ENCODE data around the gene VWA5B1. TPM values are rescaled to one million over a fixed set of nuclear protein-coding genes. Genes with fewer than 3 reads are reported as not detected.
"Not testable (repeated sequence)": the region's sequence is repeated elsewhere in the genome, so short reads cannot be mapped to it uniquely, and the experiment has no call there.

Gene VWA5B1
- total RNA-seq, 1 donor from 2014 or later, result not detected

DNA sequence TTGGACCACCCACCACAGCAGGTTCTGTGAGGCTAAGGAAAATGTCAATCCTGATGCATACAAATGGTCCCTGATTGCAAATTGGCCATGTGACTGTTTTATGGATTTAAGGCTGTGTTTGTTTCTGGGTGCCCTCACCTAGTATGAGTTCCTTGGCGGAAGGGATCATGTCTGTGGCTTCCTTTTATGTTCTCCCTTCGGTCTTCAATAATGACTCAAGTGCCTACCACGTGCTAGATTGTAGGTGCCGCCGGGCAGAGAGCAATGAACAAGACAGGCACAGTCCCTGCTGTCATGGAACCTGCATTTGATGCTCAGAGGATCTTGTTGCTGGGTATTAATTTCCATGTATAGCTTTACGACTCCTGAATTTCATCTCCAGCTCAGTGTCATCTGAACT is 9.8 kb upstream of the VWA5B1 start:
- no peak for DNase-seq (ENCODE audit: low read depth in 2 of 2)

DNA sequence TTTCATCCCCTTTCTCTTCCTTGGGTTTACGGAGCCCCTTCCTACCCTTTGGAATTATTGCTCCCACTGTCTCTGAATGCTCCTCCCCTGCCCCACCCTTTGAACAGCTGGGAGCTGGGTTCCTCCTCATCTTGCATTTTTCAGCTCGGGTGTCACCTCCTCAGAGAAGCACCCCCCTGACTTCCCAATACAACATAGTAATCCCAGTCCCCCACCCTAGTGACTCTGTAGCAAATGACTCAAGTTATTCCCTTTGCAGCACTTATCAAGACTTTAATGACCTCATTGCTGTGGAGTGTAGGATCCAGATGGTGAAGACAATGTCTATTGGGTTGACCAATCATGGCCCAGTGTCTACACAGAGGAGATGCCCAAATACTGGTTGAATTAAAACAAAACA is 8.9 kb upstream of the VWA5B1 start:
- no peak for DNase-seq (ENCODE audit: low read depth in 2 of 2)

DNA sequence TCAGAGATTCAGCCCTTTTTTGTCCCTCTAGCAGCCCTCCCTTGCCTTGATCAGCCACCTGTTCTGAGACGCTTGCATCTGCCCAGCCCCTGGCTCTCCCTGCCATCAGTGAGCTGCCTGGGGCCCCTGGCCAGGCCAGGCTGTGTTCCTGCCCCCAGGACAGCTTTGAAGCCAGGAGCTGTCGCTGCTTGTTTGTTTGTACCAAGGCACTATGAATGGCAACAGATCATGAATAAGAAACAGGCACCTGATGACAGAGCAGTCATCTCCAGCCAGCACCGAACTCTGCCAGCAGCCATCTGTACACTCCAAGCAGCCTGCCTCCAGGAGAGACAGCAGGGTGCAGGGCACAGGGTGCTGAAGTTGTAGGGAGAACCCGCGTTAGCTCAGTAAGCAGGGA is 8.1 kb upstream of the VWA5B1 start:
- no peak for DNase-seq (ENCODE audit: low read depth in 2 of 2)

- DNase-seq (ENCODE audit: low read depth in 2 of 2), result no peak
Observed at GRCh38 chr1:20284046-20284445, 6.6 kb upstream of the VWA5B1 start.

- no peak for DNase-seq (ENCODE audit: low read depth in 2 of 2)
Observed at GRCh38 chr1:20284625-20285024, 6.0 kb upstream of the VWA5B1 start.

DNA sequence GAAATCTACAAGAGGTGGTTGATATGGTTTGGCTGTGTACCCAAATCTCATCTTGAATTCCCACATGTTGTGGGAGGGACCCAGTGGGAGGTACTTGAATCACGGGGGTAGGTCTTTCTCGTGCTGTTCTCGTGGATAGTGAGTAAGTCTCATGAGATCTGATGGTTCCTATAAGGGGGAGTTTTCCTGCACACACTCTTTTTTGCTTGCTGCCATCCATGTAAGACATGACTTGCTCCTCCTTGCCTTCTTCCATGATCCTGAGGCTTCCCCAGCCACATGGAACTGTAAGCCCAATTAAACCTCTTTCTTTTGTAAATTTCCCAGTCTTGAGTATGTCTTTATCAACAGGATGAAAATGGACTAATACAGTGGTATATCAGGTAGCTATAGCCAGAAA is 5.2 kb upstream of the VWA5B1 start:
- no peak for DNase-seq (ENCODE audit: low read depth in 2 of 2)

- not testable (repeated sequence) for DNase-seq (ENCODE audit: low read depth in 2 of 2)
Observed at GRCh38 chr1:20287696-20288095, 3.0 kb upstream of the VWA5B1 start.

- no peak for DNase-seq (ENCODE audit: low read depth in 2 of 2)
Observed at GRCh38 chr1:20291645-20292084, 990 bp downstream of the VWA5B1 start.

- DNase-seq (ENCODE audit: low read depth in 2 of 2), result no peak
Observed at GRCh38 chr1:20298626-20299025, 8.0 kb downstream of the VWA5B1 start.

- DNase-seq (ENCODE audit: low read depth in 2 of 2), result no peak
Observed at GRCh38 chr1:20301463-20302107, 10.9 kb downstream of the VWA5B1 start.

GRCh38 chr1:20302108-20302471 is 11.4 kb downstream of the VWA5B1 start:
- no peak for DNase-seq (ENCODE audit: low read depth in 2 of 2)

GRCh38 chr1:20307026-20307425 is 16.4 kb downstream of the VWA5B1 start:
- no peak for DNase-seq (ENCODE audit: low read depth in 2 of 2)

GRCh38 chr1:20308569-20308968 is 17.9 kb downstream of the VWA5B1 start:
- no peak for DNase-seq (ENCODE audit: low read depth in 2 of 2)

GRCh38 chr1:20311289-20311688 is 20.6 kb downstream of the VWA5B1 start:
- no peak for DNase-seq (ENCODE audit: low read depth in 2 of 2)

DNA sequence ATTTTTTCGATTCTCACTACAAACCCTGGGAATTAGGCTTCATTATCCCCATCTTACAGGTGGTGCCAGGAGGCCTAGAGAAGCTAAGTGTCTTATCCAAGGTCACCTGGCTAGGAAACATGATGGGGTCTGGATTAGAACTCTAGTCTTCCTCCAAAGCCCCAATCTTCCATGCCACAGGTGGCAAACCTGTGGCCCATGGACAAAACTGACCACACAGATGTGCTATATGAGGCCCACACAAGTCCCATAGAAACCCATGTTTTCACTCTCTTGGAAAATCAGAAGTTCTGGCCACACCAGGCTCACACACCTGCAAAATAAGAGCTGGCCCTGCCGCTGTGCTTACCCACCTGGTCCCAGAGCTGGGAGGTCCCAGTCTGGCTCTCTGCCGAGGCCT is 21.6 kb downstream of the VWA5B1 start:
- no peak for DNase-seq (ENCODE audit: low read depth in 2 of 2)

DNA sequence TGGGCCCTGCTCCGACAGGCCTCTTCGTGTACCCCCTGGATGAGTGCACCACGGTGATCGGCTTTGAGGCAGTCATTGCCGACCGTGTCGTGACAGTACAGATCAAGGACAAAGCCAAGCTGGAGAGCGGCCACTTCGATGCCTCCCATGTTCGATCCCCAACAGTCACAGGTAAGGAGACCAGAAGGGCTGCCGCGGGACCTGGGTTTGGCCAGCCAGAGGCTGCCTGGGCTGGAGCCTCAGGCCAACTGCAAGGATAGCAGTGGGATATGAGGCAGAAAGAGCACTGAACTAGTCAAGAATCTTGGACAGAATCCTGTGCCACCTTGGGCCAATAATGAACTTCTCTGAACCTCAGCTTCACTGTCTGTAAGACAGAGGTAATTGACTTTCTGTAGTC is 22.1 kb downstream of the VWA5B1 start:
- DNase-seq (ENCODE audit: low read depth in 2 of 2), result no peak

DNA sequence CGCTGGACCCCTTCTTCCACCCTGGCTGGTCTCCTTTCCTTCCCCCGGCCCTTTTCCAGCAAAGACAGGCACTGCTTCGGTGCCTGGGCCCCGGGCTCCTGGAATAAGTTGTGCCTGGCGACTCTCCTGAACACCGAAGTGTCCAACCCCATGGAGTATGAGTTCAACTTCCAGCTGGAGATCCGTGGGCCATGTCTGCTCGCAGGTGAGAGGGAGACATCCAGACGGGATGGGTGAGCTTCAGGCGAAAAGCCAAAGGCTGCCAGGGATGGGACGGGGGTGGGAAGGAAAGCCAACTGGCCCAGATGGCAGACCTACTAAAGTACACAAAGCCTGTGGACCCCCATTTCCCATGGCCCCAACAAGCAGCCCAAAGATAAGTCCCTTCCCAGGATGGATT is 26.8 kb downstream of the VWA5B1 start:
- DNase-seq (ENCODE audit: low read depth in 2 of 2), result no peak

DNA sequence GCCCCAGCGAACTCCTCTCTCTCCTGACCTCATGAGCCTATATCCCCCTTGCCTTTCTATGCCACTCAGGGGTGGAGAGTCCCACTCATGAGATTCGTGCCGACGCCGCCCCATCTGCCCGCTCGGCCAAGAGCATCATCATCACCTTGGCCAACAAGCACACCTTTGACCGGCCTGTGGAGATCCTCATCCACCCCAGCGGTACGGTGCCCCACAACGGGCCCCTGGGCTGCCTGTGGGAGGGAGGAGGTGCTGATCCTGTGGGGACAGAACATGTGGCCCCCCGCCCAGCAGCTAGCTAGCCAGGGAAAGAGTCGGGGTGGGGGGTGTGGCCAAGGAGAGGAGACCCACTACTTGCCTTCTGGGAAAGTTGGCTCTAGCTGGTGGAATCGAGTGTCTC is 27.8 kb downstream of the VWA5B1 start:
- DNase-seq (ENCODE audit: low read depth in 2 of 2), result no peak

- DNase-seq (ENCODE audit: low read depth in 2 of 2), result no peak
Observed at GRCh38 chr1:20318971-20319370, 28.3 kb downstream of the VWA5B1 start.

DNA sequence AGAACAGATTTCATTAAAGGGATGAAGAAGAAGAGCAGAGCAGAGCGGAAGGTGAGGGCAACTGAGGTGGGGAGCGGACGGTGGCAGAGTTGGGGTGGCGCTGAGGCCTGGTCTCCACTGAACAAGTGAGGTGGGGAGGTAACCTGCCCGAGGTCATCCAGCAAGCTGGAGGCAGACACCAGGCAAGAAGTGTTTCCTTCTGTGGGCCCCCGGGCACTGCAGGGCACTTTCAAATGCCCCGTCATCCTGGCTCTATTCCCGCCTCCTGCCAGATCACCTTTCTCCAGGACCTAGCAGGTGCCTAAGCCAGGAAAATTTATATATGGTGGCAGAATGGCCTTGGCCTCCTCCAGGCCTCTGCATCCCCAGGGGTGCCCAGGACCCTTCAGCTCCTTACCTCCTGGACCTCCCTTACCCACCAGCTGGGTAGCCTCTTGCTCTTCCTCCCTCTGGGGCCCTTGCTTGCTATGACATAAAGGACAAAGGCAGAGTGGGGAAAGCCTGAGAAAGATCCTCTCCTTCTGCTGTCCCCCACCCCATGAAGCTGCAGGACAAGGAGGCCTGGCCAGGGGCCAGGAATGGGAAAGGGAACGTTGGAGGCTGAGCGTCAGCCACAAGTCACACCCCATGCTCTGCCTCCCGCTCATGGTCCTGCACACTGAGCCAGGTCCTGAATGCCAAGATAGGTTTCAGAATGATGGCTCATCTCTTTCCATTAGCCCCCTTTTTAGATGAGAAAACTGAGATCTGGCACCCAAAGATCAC is 29.0 kb downstream of the VWA5B1 start:
- DNase-seq (ENCODE audit: low read depth in 2 of 2), result no peak

GRCh38 chr1:20320704-20321103 is 30.0 kb downstream of the VWA5B1 start:
- no peak for DNase-seq (ENCODE audit: low read depth in 2 of 2)

GRCh38 chr1:20321573-20321972 is 30.9 kb downstream of the VWA5B1 start:
- peak; percentile 46 to 86 for DNase-seq (ENCODE audit: low read depth in 2 of 2)

DNA sequence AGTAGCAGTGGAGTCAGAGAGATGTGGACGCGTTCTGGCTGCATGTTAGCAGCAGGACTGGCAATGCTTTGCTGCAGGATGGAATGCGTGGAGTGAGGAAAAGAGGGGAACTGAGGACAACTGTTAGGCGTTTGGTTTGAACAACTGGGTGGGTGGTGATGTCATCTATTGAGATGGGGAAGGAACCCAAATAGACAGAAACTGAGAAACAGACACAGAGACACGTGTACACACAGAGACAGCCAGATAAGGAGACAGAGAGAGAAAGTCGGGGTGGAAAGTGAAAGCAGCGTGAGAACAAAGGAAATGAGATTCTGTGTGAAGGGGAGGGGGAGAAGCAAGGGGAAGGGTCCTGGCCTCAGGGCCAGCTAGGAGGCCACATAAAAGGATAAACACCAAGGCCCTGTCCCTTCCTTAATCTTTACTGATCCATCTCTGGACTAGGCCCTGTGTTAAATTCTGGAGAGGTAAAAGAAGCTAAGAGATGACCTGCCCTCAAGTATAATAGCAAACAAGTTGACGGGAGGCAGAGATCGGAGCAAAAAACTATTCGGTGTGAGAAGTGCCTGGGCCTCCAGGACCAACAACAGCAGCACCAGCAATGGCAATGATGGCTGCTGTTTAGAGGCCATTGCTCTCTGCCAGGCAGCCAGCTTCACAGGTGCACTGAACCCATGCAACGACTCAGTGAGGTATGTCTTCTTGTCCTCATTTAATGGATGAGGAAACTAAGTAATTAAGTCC is 31.6 kb downstream of the VWA5B1 start:
- DNase-seq (ENCODE audit: low read depth in 2 of 2), result no peak

All from dermis microvascular lymphatic vessel endothelial cell (primary cell).